GM12872 (cell line): ENCODE results near the gene LATS2.

ENCODE experiments used
- CTCF ChIP-seq: IDR thresholded peaks from 3 replicates; pipeline ENCODE4 v1.5.1; 2011; ENCODE audit warnings: low read depth, mild to moderate bottlenecking, low read length, moderate library complexity; ENCODE audit not compliant: insufficient read depth

The LATS2 gene

GRCh38 chr13:20952838-20953237 lies 108.5 kb downstream of the LATS2 start:
- TF ChIP-seq CTCF: no peak

GRCh38 chr13:20945952-20946383 lies 115.4 kb downstream of the LATS2 start:
- TF ChIP-seq CTCF: no peak

GRCh38 chr13:20942938-20943559 lies 118.3 kb downstream of the LATS2 start:
- TF ChIP-seq CTCF: no peak

DNA sequence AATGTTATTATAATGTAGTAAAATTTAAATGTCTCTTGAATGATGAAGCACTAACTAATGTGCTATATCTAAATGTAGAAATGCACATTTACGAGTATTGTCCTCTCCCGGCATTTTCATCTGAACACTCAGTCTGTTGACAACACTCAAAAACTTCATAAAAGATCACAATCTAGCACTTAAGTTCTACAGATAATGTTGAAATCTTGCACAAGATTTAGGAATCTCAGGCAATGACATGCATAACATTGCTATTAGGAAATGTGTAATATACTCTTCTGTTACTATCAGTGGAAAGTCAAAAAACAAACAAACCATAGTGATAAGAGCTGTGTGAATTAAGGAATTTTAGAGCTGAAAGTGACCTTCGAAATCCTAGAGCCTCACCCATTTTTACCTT lies 121.3 kb downstream of the LATS2 start:
- no peak for TF ChIP-seq CTCF

DNA sequence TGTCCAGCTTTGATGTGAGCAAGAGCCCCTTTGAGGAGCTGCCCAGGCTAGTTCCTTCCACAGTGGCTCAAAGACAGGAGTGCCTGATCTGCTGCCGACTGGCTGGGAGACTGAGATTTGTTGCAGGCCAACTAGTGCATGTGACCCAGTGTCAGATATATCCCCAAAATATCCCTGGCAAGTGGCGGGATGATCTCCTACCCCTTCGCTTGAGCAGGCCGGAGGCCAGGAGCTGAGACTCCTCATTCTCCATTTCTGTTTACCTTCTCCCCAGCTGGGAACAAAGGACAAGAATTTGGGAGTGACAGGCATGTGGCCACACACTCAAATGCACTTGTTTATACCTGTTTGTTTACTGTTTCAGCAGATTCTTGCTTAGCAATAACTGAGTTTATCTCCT lies 121.7 kb downstream of the LATS2 start:
- no peak for TF ChIP-seq CTCF

DNA sequence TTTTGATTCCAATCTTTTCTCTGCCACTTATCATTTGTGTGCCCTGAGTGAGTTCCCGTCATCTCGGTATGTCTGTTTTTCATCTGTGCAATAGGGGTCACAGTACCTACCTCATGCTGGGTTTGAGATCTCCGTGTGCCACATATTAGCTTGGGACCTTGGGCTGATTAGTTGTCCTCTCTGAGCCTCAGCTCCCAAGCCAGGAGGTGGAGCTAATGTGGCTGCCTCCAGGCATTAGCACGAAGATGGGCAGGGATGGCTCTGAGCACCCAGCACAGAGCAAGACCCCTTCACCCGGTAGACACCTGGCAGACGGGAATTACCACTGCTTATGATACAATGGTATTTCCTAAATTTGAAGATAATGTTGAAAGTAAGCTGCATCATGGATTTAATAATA lies 123.1 kb downstream of the LATS2 start:
- TF ChIP-seq CTCF: no peak

GRCh38 chr13:20927596-20928257 lies 133.7 kb downstream of the LATS2 start:
- TF ChIP-seq CTCF: no peak
